ENCODE data around the gene AGAP1. TPM values are rescaled to one million over a fixed set of nuclear protein-coding genes. Genes with fewer than 3 reads are reported as not detected.

The AGAP1 gene
- total and polyA plus RNA-seq, 7 donors: 10.8 to 42.7 (median 18.6) TPM

DNA sequence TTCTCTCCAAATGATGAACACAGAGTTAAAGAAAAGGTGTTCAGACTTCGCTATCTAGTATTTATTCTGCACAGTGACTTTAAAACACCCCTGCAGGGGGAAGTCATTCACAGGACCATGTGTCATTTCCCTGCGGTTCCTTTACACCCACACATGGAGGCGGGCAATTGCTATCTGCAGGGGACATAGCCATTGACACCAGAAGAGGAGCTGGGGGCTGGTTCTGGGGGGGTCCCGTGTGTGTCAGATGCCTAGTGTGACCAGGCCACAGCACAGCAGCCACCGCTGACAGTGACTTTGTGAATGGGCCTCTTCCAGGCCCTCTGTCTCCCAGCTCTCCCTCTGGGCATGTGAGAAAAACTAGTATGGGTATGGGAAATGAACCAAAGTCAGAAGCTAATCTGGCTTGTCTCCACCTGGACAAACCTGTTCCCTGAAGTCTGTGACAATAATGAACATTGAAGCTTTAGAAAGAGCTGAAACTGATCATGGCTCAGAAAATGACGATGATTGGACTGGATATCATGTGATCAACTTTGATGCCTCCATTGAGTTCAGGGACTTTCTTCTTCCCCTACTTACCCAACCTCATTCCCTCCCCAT, 681.8 kb downstream of the AGAP1 start:
- H3K27me3 ChIP-seq: peaks cover 66 to 100% (median 93%) of the 10 kb centered on the region in 3 donors
- intact Hi-C loops (cut with DNase I): no loop called here
- peaks cover 0 to 42% (median 40%) of the 10 kb centered on the region in 4 donors for H3K4me1 ChIP-seq
- no peaks in the 10 kb centered on the region for H3K9me3 ChIP-seq
- DNase-seq: no peak
- WGBS, 2 donors: 37 to 42% methylated on average over 6 of the region's 6 CpGs
- no peak overlapping the region for H3K4me3 ChIP-seq
- H3K36me3 ChIP-seq: no peaks in the 10 kb centered on the region
- no peak overlapping the region for H3K27ac ChIP-seq
- TF ChIP-seq EP300 (IDR thresholded peaks at IDR 0.05): no peak
- TF ChIP-seq, protein P1, sequence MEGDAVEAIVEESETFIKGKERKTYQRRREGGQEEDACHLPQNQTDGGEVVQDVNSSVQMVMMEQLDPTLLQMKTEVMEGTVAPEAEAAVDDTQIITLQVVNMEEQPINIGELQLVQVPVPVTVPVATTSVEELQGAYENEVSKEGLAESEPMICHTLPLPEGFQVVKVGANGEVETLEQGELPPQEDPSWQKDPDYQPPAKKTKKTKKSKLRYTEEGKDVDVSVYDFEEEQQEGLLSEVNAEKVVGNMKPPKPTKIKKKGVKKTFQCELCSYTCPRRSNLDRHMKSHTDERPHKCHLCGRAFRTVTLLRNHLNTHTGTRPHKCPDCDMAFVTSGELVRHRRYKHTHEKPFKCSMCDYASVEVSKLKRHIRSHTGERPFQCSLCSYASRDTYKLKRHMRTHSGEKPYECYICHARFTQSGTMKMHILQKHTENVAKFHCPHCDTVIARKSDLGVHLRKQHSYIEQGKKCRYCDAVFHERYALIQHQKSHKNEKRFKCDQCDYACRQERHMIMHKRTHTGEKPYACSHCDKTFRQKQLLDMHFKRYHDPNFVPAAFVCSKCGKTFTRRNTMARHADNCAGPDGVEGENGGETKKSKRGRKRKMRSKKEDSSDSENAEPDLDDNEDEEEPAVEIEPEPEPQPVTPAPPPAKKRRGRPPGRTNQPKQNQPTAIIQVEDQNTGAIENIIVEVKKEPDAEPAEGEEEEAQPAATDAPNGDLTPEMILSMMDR (IDR thresholded peaks at IDR 0.05): no peak
- no peak for TF ChIP-seq POLR2A (IDR thresholded peaks at IDR 0.05)
- TF ChIP-seq POLR2AphosphoS5 (IDR thresholded peaks at IDR 0.05): no peak

DNA sequence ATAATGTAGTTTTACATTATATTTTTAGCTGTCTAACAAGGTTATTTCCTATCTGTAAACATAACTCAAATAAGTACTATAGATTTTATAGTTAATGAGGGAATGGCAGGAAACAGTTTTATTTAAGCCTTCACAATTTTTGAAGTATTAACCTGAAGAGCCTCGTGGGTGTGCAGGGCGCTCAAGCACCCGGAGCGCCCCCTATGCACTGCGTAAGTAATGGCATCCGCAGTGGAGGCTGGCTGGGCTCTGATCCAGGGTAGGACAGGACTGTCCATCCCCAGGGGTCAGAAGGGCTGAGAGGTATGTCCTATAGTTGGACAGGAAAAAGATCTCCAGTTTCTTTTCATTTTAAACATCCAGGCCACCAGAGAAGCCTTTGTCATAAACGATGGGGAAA, 682.6 kb downstream of the AGAP1 start:
- TF ChIP-seq, protein P1 (IDR thresholded peaks at IDR 0.05): peak in 1 of 4 experiments; percentile 14
- no peak for TF ChIP-seq POLR2A (IDR thresholded peaks at IDR 0.05)
- intact Hi-C loops (cut with DNase I): no loop called here
- no peaks in the 10 kb centered on the region for H3K36me3 ChIP-seq
- no peak overlapping the region for H3K27ac ChIP-seq
- H3K4me3 ChIP-seq: no peak overlapping the region
- DNase-seq: peak; percentile 56
- H3K4me1 ChIP-seq: peaks cover 0 to 42% (median 36%) of the 10 kb centered on the region in 4 donors
- H3K9me3 ChIP-seq: no peaks in the 10 kb centered on the region
- H3K27me3 ChIP-seq: peaks cover 64 to 100% (median 92%) of the 10 kb centered on the region in 3 donors
- WGBS, 2 donors: 6 to 7% methylated on average over 7 of the region's 7 CpGs

DNA sequence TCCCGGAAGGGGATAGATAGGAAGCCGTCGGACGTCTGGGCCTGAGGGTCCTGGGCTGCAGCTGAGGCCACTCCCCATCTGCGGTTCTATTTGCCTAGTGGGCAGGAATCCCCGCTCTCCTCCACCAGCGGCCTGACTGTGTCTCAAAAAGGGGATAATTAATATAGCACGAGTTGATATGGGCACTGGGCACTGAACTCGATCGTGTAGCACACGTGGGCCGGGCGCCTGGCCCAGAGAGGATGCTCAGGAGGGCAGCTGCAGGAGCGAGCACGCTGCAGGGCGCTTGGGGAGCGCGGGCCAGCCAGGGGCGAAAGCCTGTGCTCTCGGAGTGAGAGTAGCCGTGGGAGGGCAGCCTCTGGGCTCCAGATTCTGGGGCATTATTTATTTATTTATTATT, 683.1 kb downstream of the AGAP1 start:
- peak; percentile 33 for DNase-seq
- no peaks in the 10 kb centered on the region for H3K36me3 ChIP-seq
- H3K4me1 ChIP-seq: peaks cover 0 to 42% (median 32%) of the 10 kb centered on the region in 4 donors
- H3K27ac ChIP-seq: no peak overlapping the region
- intact Hi-C loops (cut with DNase I): no loop called here
- H3K4me3 ChIP-seq: no peak overlapping the region
- WGBS, 2 donors: 50 to 54% methylated on average over 21 of the region's 21 CpGs
- H3K27me3 ChIP-seq: peaks cover 62 to 100% (median 92%) of the 10 kb centered on the region in 3 donors
- TF ChIP-seq EP300 (IDR thresholded peaks at IDR 0.05) (no peak), POLR2AphosphoS5 (IDR thresholded peaks at IDR 0.05) (no peak), POLR2A (IDR thresholded peaks at IDR 0.05) (no peak)
- TF ChIP-seq, protein P1 (IDR thresholded peaks at IDR 0.05): no peak
- no peaks in the 10 kb centered on the region for H3K9me3 ChIP-seq

DNA sequence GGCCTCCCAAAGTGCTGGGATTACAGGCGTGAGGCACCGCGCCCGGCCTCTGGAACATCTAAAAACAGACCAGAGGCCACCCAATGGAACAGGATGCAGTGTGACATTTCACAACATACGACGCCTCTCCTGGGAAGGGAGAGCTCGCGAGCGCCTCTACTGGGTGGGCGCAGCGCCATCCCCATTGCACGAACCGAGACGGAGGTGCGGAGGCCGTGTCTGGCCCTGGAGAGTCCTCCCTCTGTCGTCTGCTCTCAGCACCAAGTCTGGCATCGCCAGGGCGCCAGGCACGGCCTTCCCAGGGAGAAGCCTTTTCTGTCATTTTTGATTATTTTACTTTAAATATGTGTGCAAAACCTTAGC, 683.7 kb downstream of the AGAP1 start:
- intact Hi-C loops (cut with DNase I): no loop called here
- H3K4me3 ChIP-seq: peak overlapping the region in 2 of 4 donors; percentile 32 to 33
- DNase-seq: peak; percentile 68
- 11 to 13% methylated on average over 20 of the region's 20 CpGs for WGBS, 2 donors
- no peaks in the 10 kb centered on the region for H3K9me3 ChIP-seq
- H3K27ac ChIP-seq: no peak overlapping the region
- peaks cover 59 to 97% (median 87%) of the 10 kb centered on the region in 3 donors for H3K27me3 ChIP-seq
- H3K36me3 ChIP-seq: no peaks in the 10 kb centered on the region
- TF ChIP-seq EP300 (IDR thresholded peaks at IDR 0.05): no peak
- TF ChIP-seq POLR2A (IDR thresholded peaks at IDR 0.05): no peak
- TF ChIP-seq, protein P1 (IDR thresholded peaks at IDR 0.05): no peak
- no peak for TF ChIP-seq POLR2AphosphoS5 (IDR thresholded peaks at IDR 0.05)
- peaks cover 0 to 39% (median 27%) of the 10 kb centered on the region in 4 donors for H3K4me1 ChIP-seq

Measured in sigmoid colon (tissue), 7 donors.